ENCODE data around the gene ZNF621. TPM values are rescaled to one million over a fixed set of nuclear protein-coding genes. Genes with fewer than 3 reads are reported as not detected.

ZNF621 gene
- total and polyA plus RNA-seq, 2 experiments from 2014 or later = 5.9 to 14.7 TPM

DNA sequence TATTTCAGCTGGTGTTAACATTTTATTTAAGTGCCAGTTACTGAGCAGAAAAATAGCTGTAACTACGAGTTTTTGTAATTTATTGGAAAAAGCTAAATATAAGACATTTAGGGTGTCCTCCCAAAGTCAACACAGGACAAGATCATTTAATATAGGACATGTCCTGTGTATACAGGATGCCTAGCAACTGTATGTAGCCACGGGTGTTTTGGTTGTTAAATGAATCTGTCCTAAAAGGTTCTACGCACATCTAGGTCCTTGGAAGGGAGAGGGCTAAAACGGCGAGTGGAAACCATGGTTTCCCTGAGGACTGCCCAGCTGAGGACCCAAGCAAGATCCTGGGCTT is 565 bp upstream of the ZNF621 start:
- no peaks in the 10 kb centered on the region for H3K9me3 ChIP-seq (ENCODE audit: low read depth)
- H3K27ac ChIP-seq = peak overlapping the region; percentile 96
- H2AFZ ChIP-seq = peak overlapping the region; percentile 96
- H3K4me2 ChIP-seq = peak overlapping the region; percentile 87
- no peaks in the 10 kb centered on the region for H3K9me2 ChIP-seq (replicated peaks; ENCODE audit: insufficient read depth)
- H4K20me1 ChIP-seq (ENCODE audit: insufficient read depth, poor library complexity, severe bottlenecking) = no peaks in the 10 kb centered on the region
- peaks cover 32% of the 10 kb centered on the region for H3K79me2 ChIP-seq
- H3K4me3 ChIP-seq = peak overlapping the region; percentile 64
- TF ChIP-seq EZH2phosphoT487 (IDR thresholded peaks at IDR 0.05; ENCODE audit: low read depth, severe bottlenecking, unreplicated experiment) = no peak
- no peak for TF ChIP-seq EZH2 (IDR thresholded peaks at IDR 0.05; ENCODE audit: borderline replicate concordance)
- TF ChIP-seq, protein P1, sequence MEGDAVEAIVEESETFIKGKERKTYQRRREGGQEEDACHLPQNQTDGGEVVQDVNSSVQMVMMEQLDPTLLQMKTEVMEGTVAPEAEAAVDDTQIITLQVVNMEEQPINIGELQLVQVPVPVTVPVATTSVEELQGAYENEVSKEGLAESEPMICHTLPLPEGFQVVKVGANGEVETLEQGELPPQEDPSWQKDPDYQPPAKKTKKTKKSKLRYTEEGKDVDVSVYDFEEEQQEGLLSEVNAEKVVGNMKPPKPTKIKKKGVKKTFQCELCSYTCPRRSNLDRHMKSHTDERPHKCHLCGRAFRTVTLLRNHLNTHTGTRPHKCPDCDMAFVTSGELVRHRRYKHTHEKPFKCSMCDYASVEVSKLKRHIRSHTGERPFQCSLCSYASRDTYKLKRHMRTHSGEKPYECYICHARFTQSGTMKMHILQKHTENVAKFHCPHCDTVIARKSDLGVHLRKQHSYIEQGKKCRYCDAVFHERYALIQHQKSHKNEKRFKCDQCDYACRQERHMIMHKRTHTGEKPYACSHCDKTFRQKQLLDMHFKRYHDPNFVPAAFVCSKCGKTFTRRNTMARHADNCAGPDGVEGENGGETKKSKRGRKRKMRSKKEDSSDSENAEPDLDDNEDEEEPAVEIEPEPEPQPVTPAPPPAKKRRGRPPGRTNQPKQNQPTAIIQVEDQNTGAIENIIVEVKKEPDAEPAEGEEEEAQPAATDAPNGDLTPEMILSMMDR (IDR thresholded peaks at IDR 0.05; ENCODE audit: poor library complexity) = no peak
- no peak for DNase-seq (ENCODE audit: low spot score)
- H3K27me3 ChIP-seq = no peaks in the 10 kb centered on the region
- 32% methylated on average over 5 of the region's 5 CpGs for WGBS (ENCODE audit: low lambda C conversion rate, missing lambda C conversion rate)
- H3K4me1 ChIP-seq (ENCODE audit: insufficient read depth) = peaks cover 4% of the 10 kb centered on the region
- H3K36me3 ChIP-seq (replicated peaks; ENCODE audit: insufficient read depth, low read depth) = no peaks in the 10 kb centered on the region

DNA sequence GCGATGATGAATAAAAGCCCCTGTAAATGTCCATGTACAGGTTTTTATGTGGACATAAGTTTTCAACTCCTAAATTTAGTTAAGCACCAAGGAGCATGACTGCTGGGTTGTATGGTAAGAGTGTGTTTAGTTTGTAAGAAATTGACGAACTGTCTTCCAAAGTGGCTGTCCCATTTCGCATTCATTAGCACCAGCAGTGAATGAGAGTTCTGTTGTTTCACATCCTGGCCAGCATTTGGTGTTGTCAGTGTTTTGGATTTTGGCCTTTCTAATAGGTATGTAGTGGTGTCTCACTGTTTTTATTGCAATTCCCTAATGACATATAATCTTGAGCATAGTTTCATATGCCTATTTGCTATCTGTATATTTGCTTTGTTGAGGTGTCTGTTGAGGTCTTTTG is 3.7 kb downstream of the ZNF621 start:
- TF ChIP-seq EZH2phosphoT487 (IDR thresholded peaks at IDR 0.05; ENCODE audit: low read depth, severe bottlenecking, unreplicated experiment) = no peak
- no peak for TF ChIP-seq EZH2 (IDR thresholded peaks at IDR 0.05; ENCODE audit: borderline replicate concordance)
- TF ChIP-seq, protein P1 (IDR thresholded peaks at IDR 0.05; ENCODE audit: poor library complexity) = no peak
- H3K4me2 ChIP-seq = no peak overlapping the region
- H3K9me2 ChIP-seq (replicated peaks; ENCODE audit: insufficient read depth) = no peaks in the 10 kb centered on the region
- no peaks in the 10 kb centered on the region for H3K9me3 ChIP-seq (ENCODE audit: low read depth)
- no peak for DNase-seq (ENCODE audit: low spot score)
- H4K20me1 ChIP-seq (ENCODE audit: insufficient read depth, poor library complexity, severe bottlenecking) = no peaks in the 10 kb centered on the region
- H3K4me1 ChIP-seq (ENCODE audit: insufficient read depth) = peaks cover 4% of the 10 kb centered on the region
- peaks cover 9% of the 10 kb centered on the region for H3K36me3 ChIP-seq (replicated peaks; ENCODE audit: insufficient read depth, low read depth)
- 99% methylated on average over 3 of the region's 3 CpGs for WGBS (ENCODE audit: low lambda C conversion rate, missing lambda C conversion rate)
- no peak overlapping the region for H3K27ac ChIP-seq
- peaks cover 32% of the 10 kb centered on the region for H3K79me2 ChIP-seq
- H3K4me3 ChIP-seq = no peak overlapping the region
- H3K27me3 ChIP-seq = no peaks in the 10 kb centered on the region
- H2AFZ ChIP-seq = no peak overlapping the region

GRCh38 chr3:40532252-40532651 is 7.5 kb downstream of the ZNF621 start:
- Histone ChIP-seq H2AFZ (no peak overlapping the region), H3K79me2 (peaks cover 12% of the 10 kb centered on the region), H3K27me3 (no peaks in the 10 kb centered on the region), H3K4me1 (ENCODE audit: insufficient read depth) (no peaks in the 10 kb centered on the region), H4K20me1 (ENCODE audit: insufficient read depth, poor library complexity, severe bottlenecking) (no peaks in the 10 kb centered on the region), H3K9me2 (replicated peaks; ENCODE audit: insufficient read depth) (no peaks in the 10 kb centered on the region), H3K4me3 (no peak overlapping the region), H3K27ac (no peak overlapping the region), H3K9me3 (ENCODE audit: low read depth) (no peaks in the 10 kb centered on the region), H3K4me2 (no peak overlapping the region), H3K36me3 (replicated peaks; ENCODE audit: insufficient read depth, low read depth) (peaks cover 9% of the 10 kb centered on the region)
- no peak for DNase-seq (ENCODE audit: low spot score)
- TF ChIP-seq EZH2 (IDR thresholded peaks at IDR 0.05; ENCODE audit: borderline replicate concordance) = no peak
- TF ChIP-seq, protein P1 (IDR thresholded peaks at IDR 0.05; ENCODE audit: poor library complexity) = no peak
- no peak for TF ChIP-seq EZH2phosphoT487 (IDR thresholded peaks at IDR 0.05; ENCODE audit: low read depth, severe bottlenecking, unreplicated experiment)
- WGBS (ENCODE audit: low lambda C conversion rate, missing lambda C conversion rate) = 98% methylated on average over 5 of the region's 5 CpGs

DNA sequence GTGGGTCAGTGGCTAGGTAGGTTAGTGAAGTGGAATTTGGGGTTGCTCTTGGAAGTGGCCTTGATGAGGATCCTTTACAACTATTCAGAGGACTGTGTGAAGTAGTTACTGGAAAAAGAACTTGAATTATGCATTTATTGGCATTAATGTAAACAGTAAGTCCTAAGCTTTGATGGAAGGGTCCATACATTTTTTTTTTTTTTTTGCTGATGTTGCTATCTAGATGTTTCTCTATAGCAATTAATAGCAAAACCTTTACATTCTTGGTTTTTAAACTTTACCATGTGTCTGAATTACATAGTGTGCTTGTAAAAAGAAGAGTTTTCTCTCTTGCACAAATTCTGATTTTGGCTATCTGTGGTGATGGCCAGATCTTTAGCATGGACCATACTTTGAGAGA is 9.5 kb downstream of the ZNF621 start:
- Histone ChIP-seq H3K9me3 (ENCODE audit: low read depth) (no peaks in the 10 kb centered on the region), H4K20me1 (ENCODE audit: insufficient read depth, poor library complexity, severe bottlenecking) (no peaks in the 10 kb centered on the region), H3K4me3 (no peak overlapping the region), H3K9me2 (replicated peaks; ENCODE audit: insufficient read depth) (no peaks in the 10 kb centered on the region), H3K79me2 (no peaks in the 10 kb centered on the region), H3K4me2 (no peak overlapping the region), H3K36me3 (replicated peaks; ENCODE audit: insufficient read depth, low read depth) (peaks cover 9% of the 10 kb centered on the region), H3K27me3 (no peaks in the 10 kb centered on the region), H3K27ac (no peak overlapping the region), H2AFZ (no peak overlapping the region), H3K4me1 (ENCODE audit: insufficient read depth) (no peaks in the 10 kb centered on the region)
- no peak for DNase-seq (ENCODE audit: low spot score)
- TF ChIP-seq EZH2 (IDR thresholded peaks at IDR 0.05; ENCODE audit: borderline replicate concordance) = no peak
- TF ChIP-seq, protein P1 (IDR thresholded peaks at IDR 0.05; ENCODE audit: poor library complexity) = no peak
- TF ChIP-seq EZH2phosphoT487 (IDR thresholded peaks at IDR 0.05; ENCODE audit: low read depth, severe bottlenecking, unreplicated experiment) = no peak

Measured in hepatocyte (in vitro differentiated cells).